Head of caudate nucleus (tissue), 42 donors: Measurements from ENCODE around the gene SLC16A3.
"Not testable (repeated sequence)": the region's sequence is repeated elsewhere in the genome, so short reads cannot be mapped to it uniquely, and the experiment has no call there.

ENCODE experiments used
- DNase-seq, 42 donors: peaks; one replicate each; pipeline versions ENCODE4 v3.0.0 to v3.0.0-alpha.2; 2020 to 2021; ENCODE audit warnings: mixed read lengths in 7 of 42
- intact Hi-C: fragments of 100-400 bp; cut with DNase I; formaldehyde crosslinking; loops from one replicate; pipeline ENCODE4 v1.15.0; 2022

SLC16A3 gene

GRCh38 chr17:82242977-82243647 is 14.3 kb downstream of the SLC16A3 start:
- peak; percentile 68 to 92 (median 83) for DNase-seq

DNA sequence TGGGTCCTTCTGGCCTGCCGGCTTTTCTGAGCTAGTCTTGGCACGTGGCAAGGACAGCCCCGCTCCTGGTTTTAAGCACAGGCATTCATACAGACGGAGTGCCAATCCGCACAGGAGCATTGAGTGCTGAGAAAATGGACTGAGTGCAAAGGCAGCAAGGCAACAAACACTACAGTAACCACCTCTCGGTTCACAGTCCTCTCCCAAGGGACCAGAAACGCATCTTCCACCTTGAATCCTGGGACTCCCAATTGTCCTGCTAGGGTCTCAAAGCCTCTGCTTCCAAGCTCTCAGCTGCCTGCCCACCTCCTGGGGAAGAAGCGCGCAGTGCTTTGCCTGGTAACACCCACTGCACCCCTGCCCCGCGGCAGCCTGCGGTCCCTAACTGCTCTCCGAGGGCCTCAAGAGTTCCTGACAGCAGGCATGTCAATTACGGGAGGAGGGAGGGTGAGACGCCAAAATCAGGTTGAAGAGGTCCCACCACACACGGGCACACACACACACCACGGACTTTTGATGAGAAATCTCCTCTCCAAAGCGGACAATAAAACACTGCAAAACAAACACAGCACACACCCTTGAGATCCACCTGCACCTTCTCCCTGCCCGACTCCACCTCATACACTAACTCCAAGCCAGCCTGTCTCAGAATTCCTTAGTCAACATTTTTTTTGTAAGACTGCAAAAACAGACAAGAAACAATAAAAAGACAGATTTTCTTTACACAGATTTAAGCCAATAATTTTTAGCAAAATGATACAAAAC is 15.0 kb downstream of the SLC16A3 start:
- DNase-seq = peak in 1 of 42 donors; percentile 16
- intact Hi-C loops = no loop called here

More at GRCh38 chr17:82242977-82243647, 14.3 kb downstream of the SLC16A3 start:
- intact Hi-C loops = no loop called here

- intact Hi-C loops = no loop called here
- peak in 39 of 42 donors; percentile 47 to 84 (median 68) for DNase-seq
Observed at GRCh38 chr17:82244413-82245133, 15.7 kb downstream of the SLC16A3 start.

DNA sequence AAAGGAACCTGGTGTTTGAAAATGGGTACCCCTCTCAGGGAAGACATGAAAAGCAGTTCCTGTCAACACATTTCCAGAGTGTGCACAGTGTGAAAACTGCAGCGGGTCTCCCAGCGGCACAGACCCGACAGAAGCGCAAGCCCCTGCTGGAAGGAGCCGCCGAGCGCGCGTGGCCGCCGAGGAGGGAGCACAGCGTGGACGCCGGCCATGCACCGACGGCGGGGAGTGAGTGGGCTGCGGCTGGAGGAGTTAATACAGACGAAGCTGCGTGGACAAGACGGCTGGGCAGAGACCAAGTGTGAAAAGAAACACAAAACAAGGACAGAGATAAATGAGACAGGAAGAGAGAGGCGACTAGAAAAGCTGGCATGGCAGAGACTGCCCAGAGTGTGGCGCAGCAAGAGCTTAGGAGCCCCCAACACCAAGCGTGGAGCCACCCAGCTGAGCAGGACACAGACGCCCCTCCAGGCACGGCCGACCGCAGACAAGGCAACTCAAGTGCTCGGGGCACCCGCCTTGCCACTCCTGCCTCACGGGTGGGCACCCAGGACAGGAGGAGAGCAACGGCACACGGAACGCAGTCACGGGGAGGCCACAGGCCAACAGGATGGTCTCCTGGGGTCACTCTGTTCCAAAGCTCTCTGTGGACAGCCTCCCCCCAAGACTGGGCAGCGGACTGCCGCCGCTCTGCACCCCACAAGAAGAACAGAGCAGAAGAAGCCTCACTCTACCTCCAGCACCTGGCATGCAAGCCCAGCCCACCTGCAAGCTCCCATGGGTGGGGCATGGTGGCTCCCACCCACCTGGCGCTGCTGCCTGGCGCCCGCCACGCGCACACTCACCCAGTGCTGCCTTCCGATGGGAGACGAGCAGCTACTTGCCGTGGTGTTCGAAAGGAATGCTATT is 16.5 kb downstream of the SLC16A3 start:
- DNase-seq = peak in 18 of 42 donors; percentile 15 to 74 (median 62)
- intact Hi-C loops = no loop called here

GRCh38 chr17:82246040-82246364 is 17.2 kb downstream of the SLC16A3 start:
- DNase-seq = peak in 1 of 42 donors; percentile 19
- intact Hi-C loops = no loop called here

- intact Hi-C loops = no loop called here
- DNase-seq = peak in 1 of 42 donors; percentile 17
Observed at GRCh38 chr17:82246365-82247181, 17.7 kb downstream of the SLC16A3 start.

DNA sequence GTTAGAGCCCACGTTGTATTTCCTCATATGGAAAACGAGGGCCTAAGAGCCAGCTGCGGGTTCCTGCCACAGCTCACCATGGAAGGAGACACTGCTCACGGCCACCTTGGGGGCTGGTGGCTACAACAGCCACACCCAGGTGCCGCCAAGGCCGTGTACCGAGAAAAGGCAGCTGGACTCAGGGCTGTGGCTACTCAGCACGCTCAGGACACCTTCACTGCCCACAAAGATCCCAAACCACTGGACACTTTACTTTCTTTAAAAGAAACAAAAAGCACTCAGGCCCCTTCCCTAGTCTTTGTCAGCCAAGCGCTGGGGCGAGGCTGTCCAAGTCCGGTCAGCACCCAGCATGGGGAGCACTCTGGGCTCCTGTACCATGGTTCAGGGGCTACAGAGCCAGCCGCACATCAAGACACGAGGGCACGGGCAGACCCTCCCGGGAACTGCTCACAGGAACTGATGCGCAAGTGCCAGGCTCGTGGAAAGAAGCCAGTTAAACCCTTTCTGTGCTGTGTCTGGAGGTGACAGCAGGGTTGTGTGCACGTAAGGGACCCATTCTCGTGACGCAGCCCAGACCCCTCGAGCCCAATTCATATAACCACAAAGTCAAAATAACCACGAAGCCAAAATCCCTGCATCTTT is 18.5 kb downstream of the SLC16A3 start:
- DNase-seq = no peak
- intact Hi-C loops = no loop called here

GRCh38 chr17:82247856-82248671 is 19.2 kb downstream of the SLC16A3 start:
- intact Hi-C loops = no loop called here
- no peak for DNase-seq

DNA sequence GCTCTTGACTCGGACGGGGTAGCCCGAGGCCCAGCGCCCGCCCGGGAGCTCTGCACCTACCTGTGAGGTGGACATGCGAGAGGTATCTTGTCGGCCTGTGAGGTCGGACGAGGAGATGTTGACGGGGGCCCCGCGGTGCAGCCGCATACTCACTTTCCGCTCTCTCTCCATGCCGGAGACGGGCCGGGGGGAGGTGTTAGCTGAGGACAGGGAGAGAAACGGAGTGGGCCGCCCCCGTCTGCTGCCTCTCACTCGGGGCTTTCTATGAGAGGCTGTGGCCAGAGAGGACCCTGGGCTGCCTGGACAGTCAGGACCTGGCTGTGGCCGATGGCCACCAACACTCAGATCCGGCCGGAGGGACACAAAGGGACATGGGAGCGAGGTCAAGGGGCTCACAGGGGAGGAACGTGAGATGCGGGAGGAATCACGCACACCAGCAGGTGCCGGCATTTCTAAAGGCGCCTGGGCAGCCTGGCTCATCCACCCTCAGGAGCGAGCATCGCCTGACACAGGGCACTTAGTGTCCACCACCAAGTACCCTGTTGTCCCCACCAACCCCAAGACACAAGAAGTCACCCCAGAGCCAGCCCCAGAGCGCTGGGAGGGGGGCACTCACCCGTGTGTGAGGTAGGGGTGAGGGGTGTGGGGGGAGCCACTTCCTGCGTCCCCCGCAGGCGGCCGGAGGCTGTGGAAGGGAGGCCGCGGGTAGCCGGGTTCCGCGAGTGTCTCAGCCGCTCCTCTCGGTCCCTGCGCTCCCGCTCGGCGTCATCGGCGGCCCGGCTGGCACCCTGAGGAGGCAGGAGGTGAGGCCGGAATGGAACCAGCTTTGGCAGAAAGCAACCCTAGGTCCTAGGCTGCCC is 20.2 kb downstream of the SLC16A3 start:
- DNase-seq = no peak
- intact Hi-C loops = no loop called here

DNA sequence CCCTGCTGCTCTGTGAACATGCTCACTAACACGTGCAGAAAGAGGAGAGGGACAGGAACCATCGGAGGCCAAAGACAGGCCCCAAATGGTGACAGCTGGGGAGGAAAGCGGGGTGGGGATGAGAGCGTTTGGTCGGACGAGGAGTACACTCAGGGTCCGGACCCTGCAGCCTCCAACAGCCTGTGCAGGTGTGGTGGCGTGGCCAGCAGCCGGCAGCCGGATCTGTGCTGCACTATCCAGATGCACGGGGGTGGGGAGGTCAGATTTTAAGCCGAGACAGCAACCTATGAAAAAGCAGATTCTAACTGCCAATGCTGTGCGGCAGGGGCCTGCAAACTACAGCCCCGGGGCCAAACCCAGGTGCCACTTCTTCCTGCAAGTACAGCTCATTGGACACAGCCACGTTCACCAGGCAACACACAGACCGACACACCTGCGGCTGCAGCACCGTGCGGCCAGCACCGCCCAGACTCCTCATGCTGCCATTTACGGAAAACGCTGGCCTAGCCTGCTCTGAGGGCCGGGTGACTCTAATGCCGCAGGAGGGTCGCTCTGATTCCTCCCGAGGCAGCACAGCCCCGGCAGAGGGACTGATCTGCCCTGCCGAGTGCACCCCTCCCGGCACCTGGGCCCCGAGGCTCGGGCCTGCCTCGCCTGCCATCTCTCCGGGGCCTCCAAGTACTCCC is 21.2 kb downstream of the SLC16A3 start:
- no peak for DNase-seq

DNA sequence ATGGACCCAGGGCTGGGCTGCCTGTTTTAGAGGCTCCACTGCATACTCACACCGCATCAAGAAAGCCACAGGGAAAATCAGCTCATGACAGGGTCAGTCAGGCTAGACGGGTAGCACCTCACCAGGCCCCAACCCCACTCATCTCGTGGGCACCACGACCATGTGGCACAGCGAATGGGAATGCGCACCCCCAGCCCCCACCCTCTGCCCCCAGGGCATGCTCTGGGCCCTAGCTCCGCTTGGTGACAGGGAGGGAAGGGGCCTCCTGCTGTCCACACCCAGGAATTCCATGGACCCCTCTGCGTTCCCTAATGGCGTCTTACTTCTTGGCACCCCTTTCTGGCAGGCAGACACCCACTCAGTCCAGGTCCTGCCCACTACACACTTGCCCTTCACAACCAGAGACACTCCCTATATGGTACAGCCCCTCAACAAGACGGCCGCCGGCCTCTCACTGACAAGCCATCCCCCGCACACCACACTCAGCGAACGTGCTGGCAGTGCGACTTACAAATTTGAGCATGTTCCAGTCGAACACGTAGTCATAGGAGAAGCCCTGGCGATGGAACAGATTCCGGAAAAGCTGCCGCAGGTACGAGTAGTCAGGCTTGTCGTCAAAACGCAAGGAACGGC is 22.1 kb downstream of the SLC16A3 start:
- intact Hi-C loops = no loop called here
- no peak for DNase-seq

More for the DNA sequence above, 21.2 kb downstream of the SLC16A3 start:
- intact Hi-C loops = no loop called here

GRCh38 chr17:82252511-82253178 is 23.8 kb downstream of the SLC16A3 start:
- intact Hi-C loops = no loop called here
- DNase-seq = no peak

DNA sequence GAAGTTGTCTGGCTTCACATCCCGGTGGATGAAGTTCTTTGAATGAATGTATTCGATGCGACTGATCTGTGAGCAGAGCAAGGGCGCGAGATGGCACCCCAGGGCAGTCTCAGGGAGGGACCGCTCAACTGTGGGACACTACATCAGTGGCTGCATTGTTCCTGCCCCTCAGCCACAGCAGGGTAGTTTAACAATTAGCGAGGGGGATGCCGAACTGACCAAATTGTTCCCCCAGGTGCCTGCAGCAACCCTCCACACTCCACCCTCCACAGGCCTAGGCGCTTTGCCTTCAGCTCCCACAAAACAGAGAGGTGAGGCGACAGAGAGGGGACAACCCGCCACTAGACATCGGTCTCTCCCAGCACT is 24.3 kb downstream of the SLC16A3 start:
- intact Hi-C loops = no loop called here
- no peak for DNase-seq

DNA sequence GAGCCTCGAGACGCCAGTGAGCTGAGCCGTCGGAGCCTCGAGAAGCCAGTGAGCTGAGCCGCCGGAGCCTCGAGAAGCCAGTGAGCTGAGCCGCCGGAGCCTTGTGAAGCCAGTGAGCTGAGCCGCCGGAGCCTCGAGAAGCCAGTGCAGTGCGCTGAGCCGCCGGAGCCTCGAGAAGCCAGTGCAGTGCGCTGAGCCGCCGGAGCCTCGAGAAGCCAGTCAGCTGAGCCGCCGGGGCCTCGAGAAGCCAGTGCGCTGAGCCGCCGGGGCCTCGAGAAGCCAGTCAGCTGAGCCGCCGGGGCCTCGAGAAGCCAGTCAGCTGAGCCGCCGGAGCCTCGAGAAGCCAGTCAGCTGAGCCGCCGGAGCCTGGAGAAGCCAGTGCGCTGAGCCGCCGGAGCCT is 25.3 kb downstream of the SLC16A3 start:
- intact Hi-C loops, DNase-seq: not testable (repeated sequence)
